ENCODE data around the gene PLD3. TPM values are rescaled to one million over a fixed set of nuclear protein-coding genes. Genes with fewer than 3 reads are reported as not detected.

Gene PLD3
- total RNA-seq, 1 donor from 2014 or later, result 284 TPM

GRCh38 chr19:40379446-40380198 lies 31.1 kb downstream of the PLD3 start:
- TF ChIP-seq, protein P1, sequence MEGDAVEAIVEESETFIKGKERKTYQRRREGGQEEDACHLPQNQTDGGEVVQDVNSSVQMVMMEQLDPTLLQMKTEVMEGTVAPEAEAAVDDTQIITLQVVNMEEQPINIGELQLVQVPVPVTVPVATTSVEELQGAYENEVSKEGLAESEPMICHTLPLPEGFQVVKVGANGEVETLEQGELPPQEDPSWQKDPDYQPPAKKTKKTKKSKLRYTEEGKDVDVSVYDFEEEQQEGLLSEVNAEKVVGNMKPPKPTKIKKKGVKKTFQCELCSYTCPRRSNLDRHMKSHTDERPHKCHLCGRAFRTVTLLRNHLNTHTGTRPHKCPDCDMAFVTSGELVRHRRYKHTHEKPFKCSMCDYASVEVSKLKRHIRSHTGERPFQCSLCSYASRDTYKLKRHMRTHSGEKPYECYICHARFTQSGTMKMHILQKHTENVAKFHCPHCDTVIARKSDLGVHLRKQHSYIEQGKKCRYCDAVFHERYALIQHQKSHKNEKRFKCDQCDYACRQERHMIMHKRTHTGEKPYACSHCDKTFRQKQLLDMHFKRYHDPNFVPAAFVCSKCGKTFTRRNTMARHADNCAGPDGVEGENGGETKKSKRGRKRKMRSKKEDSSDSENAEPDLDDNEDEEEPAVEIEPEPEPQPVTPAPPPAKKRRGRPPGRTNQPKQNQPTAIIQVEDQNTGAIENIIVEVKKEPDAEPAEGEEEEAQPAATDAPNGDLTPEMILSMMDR (conservative IDR thresholded peaks at IDR 0.05; ENCODE audit: low read depth, low read length), result no peak
- no peak for DNase-seq (ENCODE audit: low read depth)
- H3K4me3 ChIP-seq (ENCODE audit: low read depth, low read length), result no peak overlapping the region

- H3K4me3 ChIP-seq (ENCODE audit: low read depth, low read length), result no peak overlapping the region
- no peak for DNase-seq (ENCODE audit: low read depth)
- TF ChIP-seq, protein P1 (conservative IDR thresholded peaks at IDR 0.05; ENCODE audit: low read depth, low read length), result no peak
Measured at GRCh38 chr19:40380199-40381037, 31.9 kb downstream of the PLD3 start.

DNA sequence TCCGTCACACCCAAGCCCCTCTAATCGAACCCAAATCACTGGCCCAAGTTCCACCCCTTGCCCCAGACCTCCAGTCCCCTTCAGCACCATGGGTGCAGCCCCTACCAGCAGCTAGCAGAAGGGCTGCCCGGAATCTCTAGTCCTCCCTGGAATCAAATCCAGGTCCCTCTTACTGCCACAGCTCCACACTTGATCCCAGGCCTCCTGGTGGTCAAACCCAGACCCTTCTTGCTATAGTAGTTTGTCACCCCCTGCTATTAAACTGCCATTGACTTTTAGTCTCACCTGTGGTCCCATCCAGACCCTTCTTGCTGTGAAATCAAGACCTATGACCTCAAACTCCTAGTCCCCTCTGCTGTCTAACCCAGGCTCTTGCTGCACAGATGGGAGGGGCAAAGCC lies 32.8 kb downstream of the PLD3 start:
- DNase-seq (ENCODE audit: low read depth), result no peak
- no peak overlapping the region for H3K4me3 ChIP-seq (ENCODE audit: low read depth, low read length)
- TF ChIP-seq, protein P1 (conservative IDR thresholded peaks at IDR 0.05; ENCODE audit: low read depth, low read length), result no peak

DNA sequence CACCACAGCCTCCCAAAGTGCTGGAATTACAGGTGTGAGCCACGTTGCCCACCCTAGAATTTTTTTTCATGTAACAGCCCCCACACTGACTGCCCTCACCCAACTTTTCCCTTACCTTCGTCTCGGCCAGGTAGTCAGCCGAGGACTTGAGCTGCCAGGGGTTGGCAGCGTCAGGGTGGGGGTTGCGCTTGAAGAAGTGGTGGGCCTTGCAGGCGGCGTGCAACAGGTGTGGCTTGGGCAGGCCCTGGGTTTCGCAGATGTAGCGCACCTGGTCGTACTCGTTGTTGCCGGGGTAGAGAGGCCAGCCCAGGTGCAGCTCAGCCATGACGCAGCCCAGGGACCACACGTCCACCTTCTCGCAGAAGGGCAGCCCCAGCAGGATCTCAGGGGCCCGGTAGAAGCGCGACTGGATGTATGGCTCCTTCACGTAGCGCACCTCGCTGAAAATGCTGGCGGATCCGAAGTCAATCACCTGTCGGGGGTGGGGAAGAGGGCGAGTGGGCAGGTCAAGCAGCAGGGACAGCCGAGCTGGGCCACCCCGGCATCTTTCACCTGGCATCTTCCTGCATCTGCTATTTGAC lies 35.3 kb downstream of the PLD3 start:
- TF ChIP-seq, protein P1 (conservative IDR thresholded peaks at IDR 0.05; ENCODE audit: low read depth, low read length), result no peak
- no peak overlapping the region for H3K4me3 ChIP-seq (ENCODE audit: low read depth, low read length)
- no peak for DNase-seq (ENCODE audit: low read depth)

DNA sequence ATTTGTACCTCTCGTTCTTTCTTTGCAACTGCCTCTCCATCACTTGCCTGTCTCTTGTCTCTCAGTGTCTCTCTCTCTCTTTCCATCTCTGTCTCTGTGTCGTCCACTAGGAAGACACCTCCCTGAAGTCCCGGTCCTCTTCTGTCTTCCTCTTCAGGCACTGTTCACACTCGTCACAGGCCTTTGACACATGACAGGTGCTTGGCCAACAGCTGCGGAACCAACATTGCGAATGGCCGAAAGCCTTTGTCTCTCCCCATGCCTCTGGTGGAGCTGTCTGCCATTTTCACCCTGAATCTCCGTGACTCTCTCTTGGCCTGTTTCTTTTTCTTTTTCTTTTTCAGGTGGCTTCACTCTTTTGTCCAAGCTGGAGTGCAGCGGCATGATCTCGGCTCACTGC lies 38.7 kb downstream of the PLD3 start:
- no peak for DNase-seq (ENCODE audit: low read depth)
- TF ChIP-seq, protein P1 (conservative IDR thresholded peaks at IDR 0.05; ENCODE audit: low read depth, low read length), result no peak
- H3K4me3 ChIP-seq (ENCODE audit: low read depth, low read length), result no peak overlapping the region

DNA sequence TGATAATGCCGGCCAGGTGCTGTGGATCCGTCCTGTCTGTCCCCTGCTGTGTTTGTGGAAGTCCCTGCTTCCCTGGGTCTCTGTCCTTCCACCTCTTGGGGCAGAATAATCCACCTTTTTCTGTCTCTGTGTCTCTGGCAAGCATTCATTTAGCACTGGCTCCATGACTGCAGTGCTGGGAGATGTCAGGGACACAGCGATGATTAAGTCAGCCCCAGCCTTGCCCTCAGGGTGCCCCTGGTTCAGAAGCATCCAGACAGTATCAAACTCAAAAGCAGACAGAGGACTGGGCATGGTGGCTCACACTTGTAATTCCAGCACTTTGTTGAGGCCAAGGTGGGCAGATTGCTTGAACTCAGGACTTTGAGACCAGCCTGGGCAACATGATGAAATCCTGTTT lies 40.0 kb downstream of the PLD3 start:
- H3K4me3 ChIP-seq (ENCODE audit: low read depth, low read length), result no peak overlapping the region
- TF ChIP-seq, protein P1 (conservative IDR thresholded peaks at IDR 0.05; ENCODE audit: low read depth, low read length), result no peak
- DNase-seq (ENCODE audit: low read depth), result no peak
